HepG2 (cell line): ENCODE measurements around the gene HOXA6. TPM values are rescaled to one million over a fixed set of nuclear protein-coding genes. Genes with fewer than 3 reads are reported as not detected.
A peak's percentile ranks its signal among the peaks of the same experiment; 100 is the strongest.

ENCODE experiments used
- KDM5B ChIP-seq: sonication (generic); formaldehyde crosslinking; IDR thresholded peaks from 2 replicates; pipeline ENCODE4 v1.4.0; 2020; ENCODE audit warnings: missing genetic modification reagents, mild to moderate bottlenecking, borderline replicate concordance
- LCORL ChIP-seq, 2 experiments: fragments of 450-650 bp in 1 of 2; sonication (generic) in 1 of 2; formaldehyde crosslinking in 1 of 2; IDR thresholded peaks; 2 replicates each; pipeline versions ENCODE4 v1.5.0 to v1.6.1; 2017 to 2020; ENCODE audit warnings: antibody characterized with exemption in 1 of 2, missing genetic modification reagents in 1 of 2
- MEIS1 ChIP-seq: sonication (generic); formaldehyde crosslinking; IDR thresholded peaks from 2 replicates; pipeline ENCODE4 v1.9.0; 2021; ENCODE audit warnings: mild to moderate bottlenecking, missing genetic modification reagents, moderate library complexity, borderline replicate concordance
- MIXL1 ChIP-seq: IDR thresholded peaks from 2 replicates; pipeline ENCODE4 v1.6.1; 2016
- NFKB2 ChIP-seq: sonication (generic); formaldehyde crosslinking; IDR thresholded peaks from 2 replicates; pipeline ENCODE4 v1.4.0; 2020; ENCODE audit warnings: missing genetic modification reagents, borderline replicate concordance
- NR1H2 ChIP-seq: sonication (generic); formaldehyde crosslinking; IDR thresholded peaks from 2 replicates; pipeline ENCODE4 v1.8.1; 2022; ENCODE audit warnings: low read depth, missing genetic modification reagents, borderline replicate concordance
- NR3C1 ChIP-seq: sonication (generic); formaldehyde crosslinking; IDR thresholded peaks from 2 replicates; pipeline ENCODE4 v1.4.0; 2020; ENCODE audit warnings: missing genetic modification reagents
- ONECUT2 ChIP-seq: sonication (generic); formaldehyde crosslinking; IDR thresholded peaks from 2 replicates; pipeline ENCODE4 v1.4.0; 2020; ENCODE audit warnings: missing genetic modification reagents
- PHF8 ChIP-seq: sonication (generic); formaldehyde crosslinking; IDR thresholded peaks from 2 replicates; pipeline ENCODE4 v1.5.0; 2020; ENCODE audit warnings: missing genetic modification reagents
- RNF2 ChIP-seq: fragments of 450-650 bp; conservative IDR thresholded peaks from 2 replicates; pipeline ENCODE4 v1.6.1; 2016; ENCODE audit warnings: low read depth
- STAG1 ChIP-seq: sonication (generic); formaldehyde crosslinking; IDR thresholded peaks from 2 replicates; pipeline ENCODE4 v1.4.0; 2020; ENCODE audit warnings: missing genetic modification reagents
- TEAD3 ChIP-seq: optimal IDR thresholded peaks from 2 replicates; pipeline ENCODE3; 2016; ENCODE audit warnings: borderline replicate concordance
- ZBTB10 ChIP-seq: sonication (generic); formaldehyde crosslinking; IDR thresholded peaks from 2 replicates; pipeline ENCODE4 v1.4.0; 2020; ENCODE audit warnings: missing genetic modification reagents, borderline replicate concordance
- ZNF501 ChIP-seq: sonication (generic); formaldehyde crosslinking; IDR thresholded peaks from 2 replicates; pipeline ENCODE4 v1.5.1; 2020; ENCODE audit warnings: mild to moderate bottlenecking, moderate library complexity, missing genetic modification reagents
- ZNF574 ChIP-seq: sonication (generic); formaldehyde crosslinking; IDR thresholded peaks from 2 replicates; pipeline ENCODE4 v1.4.0; 2020; ENCODE audit warnings: missing genetic modification reagents
- ZNF878 ChIP-seq: sonication (generic); formaldehyde crosslinking; IDR thresholded peaks from 2 replicates; pipeline ENCODE4 v1.8.1; 2023; ENCODE audit warnings: mild to moderate bottlenecking, missing genetic modification reagents, moderate library complexity
- polyA plus RNA-seq, 8 experiments: library from polyadenylated mRNA; depleted of rRNA in 3 of 8; stranded (reverse) in 7 of 8; unstranded in 1 of 8; fragments of >200 nt; fragmentation: Illumina TruSeq in 4 of 8; extraction: Trizol in 4 of 8; gene quantifications; 2 replicates each; pipeline versions ENCODE4 v1.2.1 to v1.2.3, GENCODE V29; 2011 to 2016; ENCODE audit warnings: low read depth in 4 of 8, missing spikeins in 1 of 8, mixed read lengths in 1 of 8; ENCODE audit not compliant: insufficient read depth in 1 of 8
- total RNA-seq, 5 experiments: library from RNA; depleted of rRNA; stranded (reverse); fragments of >200 nt; fragmentation: Illumina TruSeq; extraction: Trizol; gene quantifications; 2 replicates each; pipeline ENCODE4 v1.2.3, GENCODE V29; 2016; ENCODE audit warnings: low read depth in 1 of 5
- TF ChIP-seq, protein P1 (sequence below): sonication (generic); formaldehyde crosslinking; IDR thresholded peaks from 2 replicates; pipeline ENCODE4 v1.4.0; 2020; ENCODE audit warnings: missing genetic modification reagents, borderline replicate concordance

Gene HOXA6
- total and polyA plus RNA-seq, 2 of the 13 experiments (the other 11 are each of a cell fraction or from before 2014, with no cell fraction given) = 1.3 to 1.5 TPM

GRCh38 chr7:27179503-27180430 is 32.2 kb upstream of the HOXA6 start (continued):
- TF ChIP-seq LCORL (IDR thresholded peaks at IDR 0.05) (no peak), LCORL (CRISPR knock-in tag; IDR thresholded peaks at IDR 0.05) (0 out of 2 replicates have a peak, but pooled peaks have one; percentile 16), ZBTB10 (CRISPR knock-in tag) (0 out of 2 replicates have a peak, but pooled peaks have one; percentile 44), MEIS1 (peak; percentile 54; the same call in 1 of the 2 replicates), RNF2 (peak; percentile 78), MIXL1 (CRISPR knock-in tag) (no peak), ZNF878 (CRISPR knock-in tag) (0 out of 2 replicates have a peak, but pooled peaks have one; percentile 61), ZNF574 (CRISPR knock-in tag) (0 out of 2 replicates have a peak, but pooled peaks have one; percentile 24), ZNF501 (peak; percentile 43; the same call in 1 of the 2 replicates), NR1H2 (CRISPR knock-in tag) (no peak), NFKB2 (CRISPR knock-in tag) (peak; percentile 46; the same call in 1 of the 2 replicates), NR3C1 (CRISPR knock-in tag) (no peak), KDM5B (CRISPR knock-in tag) (peak; percentile 50; the same call in 1 of the 2 replicates), STAG1 (0 out of 2 replicates have a peak, but pooled peaks have one; percentile 11), PHF8 (CRISPR knock-in tag) (peak; percentile 15; the same call in 1 of the 2 replicates), ONECUT2 (CRISPR knock-in tag) (0 out of 2 replicates have a peak, but pooled peaks have one; percentile 41), TEAD3 (CRISPR knock-in tag) (peak; percentile 20)
- TF ChIP-seq, protein P1, sequence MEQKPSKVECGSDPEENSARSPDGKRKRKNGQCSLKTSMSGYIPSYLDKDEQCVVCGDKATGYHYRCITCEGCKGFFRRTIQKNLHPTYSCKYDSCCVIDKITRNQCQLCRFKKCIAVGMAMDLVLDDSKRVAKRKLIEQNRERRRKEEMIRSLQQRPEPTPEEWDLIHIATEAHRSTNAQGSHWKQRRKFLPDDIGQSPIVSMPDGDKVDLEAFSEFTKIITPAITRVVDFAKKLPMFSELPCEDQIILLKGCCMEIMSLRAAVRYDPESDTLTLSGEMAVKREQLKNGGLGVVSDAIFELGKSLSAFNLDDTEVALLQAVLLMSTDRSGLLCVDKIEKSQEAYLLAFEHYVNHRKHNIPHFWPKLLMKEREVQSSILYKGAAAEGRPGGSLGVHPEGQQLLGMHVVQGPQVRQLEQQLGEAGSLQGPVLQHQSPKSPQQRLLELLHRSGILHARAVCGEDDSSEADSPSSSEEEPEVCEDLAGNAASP = no peak
